Liver (tissue), 3 donors: ENCODE measurements around the gene DCTN4.

ENCODE experiments used
- FOXA2 ChIP-seq: IDR thresholded peaks from 2 replicates; pipeline ENCODE4 v1.6.1; 2016; ENCODE audit warnings: antibody characterized with exemption
- JUND ChIP-seq, 2 donors: IDR thresholded peaks; 2 replicates each; pipeline ENCODE4 v1.6.1; 2016; ENCODE audit warnings: antibody characterized with exemption in 2 of 2
- RAD21 ChIP-seq, 2 donors: IDR thresholded peaks; 2 replicates each; pipeline ENCODE4 v1.6.1; 2016; ENCODE audit warnings: antibody characterized with exemption in 2 of 2, mild to moderate bottlenecking in 2 of 2
- RXRA ChIP-seq, 2 donors: IDR thresholded peaks; 2 replicates each; pipeline ENCODE4 v1.6.1; 2017 to 2018; ENCODE audit warnings: antibody characterized with exemption in 2 of 2, mild to moderate bottlenecking in 1 of 2
- SP1 ChIP-seq: IDR thresholded peaks from 2 replicates; pipeline ENCODE4 v1.6.1; 2018; ENCODE audit warnings: antibody characterized with exemption, mild to moderate bottlenecking
- TAF1 ChIP-seq: conservative IDR thresholded peaks from 2 replicates; pipeline ENCODE4 v1.6.1; 2016; ENCODE audit warnings: antibody characterized with exemption, mild to moderate bottlenecking
- YY1 ChIP-seq: IDR thresholded peaks from 2 replicates; pipeline ENCODE4 v1.6.1; 2016; ENCODE audit warnings: antibody characterized with exemption, mild to moderate bottlenecking
- ZBTB33 ChIP-seq: IDR thresholded peaks from 2 replicates; pipeline ENCODE4 v1.6.1; 2016; ENCODE audit warnings: antibody characterized with exemption
- TF ChIP-seq, protein P1 (sequence below): fragments of 150-350 bp; IDR thresholded peaks from 2 replicates; pipeline ENCODE4 v1.5.1; 2017; ENCODE audit warnings: improper control_type of control experiment, low read depth, low read length; ENCODE audit not compliant: missing input control
- TF ChIP-seq, protein P2 (sequence below): IDR thresholded peaks from 2 replicates; pipeline ENCODE4 v1.6.1; 2016; ENCODE audit warnings: antibody characterized with exemption
- donor health status: healthy.
- donor health status: healthy.

DNA sequence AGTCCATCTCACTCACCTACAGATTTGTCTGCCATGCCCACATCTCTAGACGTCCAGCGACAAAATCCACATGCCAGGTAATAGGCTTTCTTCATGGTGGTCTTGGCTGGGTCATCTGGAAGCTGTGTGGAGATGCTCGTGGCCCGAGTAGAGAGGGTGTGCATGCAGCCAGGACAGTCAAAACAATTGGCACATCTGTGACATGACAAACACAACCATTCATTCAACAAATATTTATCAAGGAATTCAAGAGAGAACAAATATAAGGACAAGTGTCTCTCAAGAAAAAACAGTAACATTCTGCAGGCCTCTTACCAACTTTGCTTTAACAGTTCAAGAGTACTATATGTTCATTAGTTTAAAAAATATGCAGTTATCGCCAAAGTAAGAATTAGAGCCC, 5.4 kb downstream of the DCTN4 start:
- TF ChIP-seq, protein P1, sequence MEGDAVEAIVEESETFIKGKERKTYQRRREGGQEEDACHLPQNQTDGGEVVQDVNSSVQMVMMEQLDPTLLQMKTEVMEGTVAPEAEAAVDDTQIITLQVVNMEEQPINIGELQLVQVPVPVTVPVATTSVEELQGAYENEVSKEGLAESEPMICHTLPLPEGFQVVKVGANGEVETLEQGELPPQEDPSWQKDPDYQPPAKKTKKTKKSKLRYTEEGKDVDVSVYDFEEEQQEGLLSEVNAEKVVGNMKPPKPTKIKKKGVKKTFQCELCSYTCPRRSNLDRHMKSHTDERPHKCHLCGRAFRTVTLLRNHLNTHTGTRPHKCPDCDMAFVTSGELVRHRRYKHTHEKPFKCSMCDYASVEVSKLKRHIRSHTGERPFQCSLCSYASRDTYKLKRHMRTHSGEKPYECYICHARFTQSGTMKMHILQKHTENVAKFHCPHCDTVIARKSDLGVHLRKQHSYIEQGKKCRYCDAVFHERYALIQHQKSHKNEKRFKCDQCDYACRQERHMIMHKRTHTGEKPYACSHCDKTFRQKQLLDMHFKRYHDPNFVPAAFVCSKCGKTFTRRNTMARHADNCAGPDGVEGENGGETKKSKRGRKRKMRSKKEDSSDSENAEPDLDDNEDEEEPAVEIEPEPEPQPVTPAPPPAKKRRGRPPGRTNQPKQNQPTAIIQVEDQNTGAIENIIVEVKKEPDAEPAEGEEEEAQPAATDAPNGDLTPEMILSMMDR = no peak
- TF ChIP-seq RAD21 (IDR thresholded peaks at IDR 0.05) (no peak), RXRA (IDR thresholded peaks at IDR 0.05) (no peak), ZBTB33 (no peak), FOXA2 (no peak), TAF1 (no peak), YY1 (no peak), SP1 (no peak), JUND (IDR thresholded peaks at IDR 0.05) (no peak)
- TF ChIP-seq, protein P2, sequence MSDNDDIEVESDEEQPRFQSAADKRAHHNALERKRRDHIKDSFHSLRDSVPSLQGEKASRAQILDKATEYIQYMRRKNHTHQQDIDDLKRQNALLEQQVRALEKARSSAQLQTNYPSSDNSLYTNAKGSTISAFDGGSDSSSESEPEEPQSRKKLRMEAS = no peak
